ENCODE measurements around the gene LRRC74B.

Gene LRRC74B

GRCh38 chr22:21104126-21104691, 58.5 kb downstream of the LRRC74B start:
- no peak for DNase-seq (ENCODE audit: low spot score)

- no peak for DNase-seq (ENCODE audit: low spot score)
These were observed 59.5 kb downstream of the LRRC74B start for GRCh38 chr22:21105294-21105693.

GRCh38 chr22:21106000-21106399, 60.3 kb downstream of the LRRC74B start:
- DNase-seq (ENCODE audit: low spot score) = no peak

- DNase-seq (ENCODE audit: low spot score) = no peak
These were observed 62.8 kb downstream of the LRRC74B start for GRCh38 chr22:21108379-21109115.
